HG02678 (cell line): ENCODE measurements around the gene GON7.
"Not testable (repeated sequence)": the region's sequence is repeated elsewhere in the genome, so short reads cannot be mapped to it uniquely, and the experiment has no call there.

Source experiments
- ATAC-seq: cut with Tn5 transposase; IDR thresholded peaks from one replicate; pipeline ENCODE4 v1.9.1; 2021; ENCODE audit warnings: mild to moderate bottlenecking, moderate library complexity; ENCODE audit not compliant: unreplicated experiment

GON7 gene

GRCh38 chr14:93200553-93200952 lies 6.3 kb downstream of the GON7 start:
- ATAC-seq = no peak

- ATAC-seq = no peak
Observed at GRCh38 chr14:93199031-93199430, 7.8 kb downstream of the GON7 start.

- ATAC-seq = no peak
Observed at GRCh38 chr14:93195316-93195999, 11.4 kb downstream of the GON7 start.

GRCh38 chr14:93186956-93187355 lies 19.9 kb downstream of the GON7 start:
- ATAC-seq = no peak

- ATAC-seq = no peak
Observed at GRCh38 chr14:93186466-93186865, 20.4 kb downstream of the GON7 start.

- ATAC-seq = peak; percentile 6
Observed at GRCh38 chr14:93185349-93185720, 21.5 kb downstream of the GON7 start.

GRCh38 chr14:93184391-93185348 lies 22.2 kb downstream of the GON7 start, which contains the start of the genes LYSET and MOAP1:
LYSET (plus strand) TSS chr14:93185317; CDS start chr14:93185406, 89 bp downstream.
MOAP1 (minus strand) TSS chr14:93184897; CDS start chr14:93184242, 655 bp downstream.
- peak; percentile 87 for ATAC-seq

- no peak for ATAC-seq
Observed at GRCh38 chr14:93183596-93184317, 23.1 kb downstream of the GON7 start.

- no peak for ATAC-seq
Observed at GRCh38 chr14:93175492-93175891, 31.4 kb downstream of the GON7 start.

GRCh38 chr14:93174731-93175130 lies 32.1 kb downstream of the GON7 start:
- not testable (repeated sequence) for ATAC-seq

GRCh38 chr14:93173943-93174395 lies 32.9 kb downstream of the GON7 start:
- no peak for ATAC-seq

GRCh38 chr14:93171376-93171775 lies 35.5 kb downstream of the GON7 start:
- no peak for ATAC-seq

- ATAC-seq = not testable (repeated sequence)
Observed at GRCh38 chr14:93170141-93170540, 36.7 kb downstream of the GON7 start.

- not testable (repeated sequence) for ATAC-seq
Observed at GRCh38 chr14:93169619-93170018, 37.2 kb downstream of the GON7 start.

GRCh38 chr14:93168610-93169009 lies 38.3 kb downstream of the GON7 start:
- ATAC-seq = not testable (repeated sequence)

GRCh38 chr14:93165271-93166265 lies 41.3 kb downstream of the GON7 start:
- ATAC-seq = not testable (repeated sequence)

- peak; percentile 69 for ATAC-seq
Observed at GRCh38 chr14:93163564-93163963, 43.3 kb downstream of the GON7 start.

GRCh38 chr14:93161411-93161940 lies 45.4 kb downstream of the GON7 start:
- ATAC-seq = no peak

- ATAC-seq = no peak
Observed at GRCh38 chr14:93160353-93160801, 46.5 kb downstream of the GON7 start.
